H1 (cell line): ENCODE results near the gene LGALS1. TPM values are rescaled to one million over a fixed set of nuclear protein-coding genes. Genes with fewer than 3 reads are reported as not detected.

Experiments
- CTCF ChIA-PET: fragments of 300-600 bp; sonication (Branson Sonifier 250); formaldehyde crosslinking; loops from one replicate; lab custom pipeline; 2021; ENCODE audit not compliant: partially characterized antibody; lab: Charles Lee
- POLR2A ChIA-PET: fragments of 300-600 bp; sonication (Branson Sonifier 250); formaldehyde crosslinking; loops from one replicate; lab custom pipeline; 2021; ENCODE audit warnings: inconsistent platforms; ENCODE audit not compliant: partially characterized antibody; lab: Charles Lee
- DNase-seq, 2 experiments: peaks; one replicate each; pipeline versions ENCODE4 v3.0.0 to v3.0.0-alpha.2; 2010 to 2022; ENCODE audit warnings: low spot score in 2 of 2, low read depth in 1 of 2, mixed read lengths in 1 of 2
- FAIRE-seq: peaks from 2 replicates; lab custom pipeline; 2011; peaks lifted over from hg19 to GRCh38; lab: Jason Lieb, UNC
- H2AFZ ChIP-seq: 2 replicates; pipeline ENCODE4 v1.8.1; 2012; ENCODE audit warnings: low read length, inconsistent platforms
- H2AK5ac ChIP-seq: 2 replicates; pipeline ENCODE4 v1.6.1; 2013; ENCODE audit warnings: low read depth, low read length
- H2BK120ac ChIP-seq: replicated peaks from 2 replicates; pipeline ENCODE3; 2013; ENCODE audit warnings: low read depth, low read length, inconsistent platforms
- H2BK12ac ChIP-seq: 2 replicates; pipeline ENCODE4 v1.6.1; 2013; ENCODE audit warnings: low read depth, low read length
- H2BK15ac ChIP-seq: 2 replicates; pipeline ENCODE4 v1.6.1; 2013; ENCODE audit warnings: low read length
- H2BK20ac ChIP-seq: 2 replicates; pipeline ENCODE4 v1.6.1; 2013; ENCODE audit warnings: low read length
- H2BK5ac ChIP-seq: 2 replicates; pipeline ENCODE4 v1.6.1; 2013; ENCODE audit warnings: low read depth, low read length
- H3K14ac ChIP-seq: 2 replicates; pipeline ENCODE4 v1.6.1; 2013; ENCODE audit warnings: inconsistent platforms; ENCODE audit not compliant: insufficient read length
- H3K18ac ChIP-seq: 2 replicates; pipeline ENCODE4 v1.6.1; 2013; ENCODE audit warnings: low read length; ENCODE audit errors: extremely low read depth
- H3K23ac ChIP-seq: 2 replicates; pipeline ENCODE4 v1.6.1; 2013; ENCODE audit warnings: inconsistent platforms; ENCODE audit not compliant: insufficient read length
- H3K23me2 ChIP-seq: 2 replicates; pipeline ENCODE4 v1.6.1; 2013; ENCODE audit warnings: low read depth, low read length
- H3K27ac ChIP-seq: 2 replicates; pipeline ENCODE4 v1.6.1; 2011; ENCODE audit warnings: low read depth, low read length, inconsistent platforms
- H3K27me3 ChIP-seq, 4 experiments: replicated peaks in 1 of 4; 1 replicate in 1 of 4; 2 replicates in 3 of 4; pipeline versions ENCODE4 v1.6.1 to v1.8.1; 2011 to 2013; ENCODE audit warnings: low read length in 3 of 4, mild to moderate bottlenecking in 3 of 4, inconsistent platforms in 2 of 4, mixed read lengths in 2 of 4, moderate library complexity in 1 of 4; ENCODE audit not compliant: control insufficient read depth in 3 of 4, insufficient read depth in 3 of 4; ENCODE audit errors: extremely low read depth in 1 of 4
- H3K36me3 ChIP-seq, 4 experiments: 2 replicates each; pipeline versions ENCODE4 v1.6.1 to v1.8.1; 2011 to 2013; ENCODE audit warnings: mild to moderate bottlenecking in 4 of 4, low read length in 3 of 4, moderate library complexity in 2 of 4, control low read depth in 1 of 4, inconsistent platforms in 1 of 4; ENCODE audit not compliant: insufficient read depth in 4 of 4, control insufficient read depth in 2 of 4
- H3K4ac ChIP-seq: replicated peaks from 2 replicates; pipeline ENCODE3; 2013; ENCODE audit warnings: low read length, low read depth, mixed read lengths, inconsistent platforms; ENCODE audit not compliant: insufficient read length
- H3K4me1 ChIP-seq, 4 experiments: replicated peaks in 1 of 4; 1 replicate in 1 of 4; 2 replicates in 3 of 4; pipeline versions ENCODE4 v1.6.1 to v1.8.1; 2011 to 2013; ENCODE audit warnings: low read length in 3 of 4, inconsistent platforms in 2 of 4, mixed read lengths in 1 of 4; ENCODE audit not compliant: insufficient read depth in 4 of 4, control insufficient read depth in 3 of 4
- H3K4me2 ChIP-seq, 2 experiments: 2 replicates each; pipeline versions ENCODE4 v1.6.1 to v1.8.1; 2011 to 2013; ENCODE audit warnings: low read depth in 2 of 2, low read length in 2 of 2, control low read depth in 1 of 2, inconsistent platforms in 1 of 2, mild to moderate bottlenecking in 1 of 2; ENCODE audit not compliant: insufficient read depth in 1 of 2
- H3K4me3 ChIP-seq, 4 experiments: fragments of 200-600, 300-600 bp in 1 of 4; sonication (generic), shearing (Covaris generic), sonication (Bioruptor Twin) in 1 of 4; 2 replicates each; pipeline versions ENCODE4 v1.5.1 to v1.8.1; 2011 to 2016; ENCODE audit warnings: low read length in 4 of 4, low read depth in 3 of 4, control low read depth in 2 of 4, inconsistent platforms in 2 of 4, mild to moderate bottlenecking in 2 of 4, mixed read lengths in 1 of 4, moderate library complexity in 1 of 4; ENCODE audit not compliant: insufficient read depth in 2 of 4; ENCODE audit errors: extremely low read depth in 1 of 4
- H3K56ac ChIP-seq: replicated peaks from 2 replicates; pipeline ENCODE3; 2013; ENCODE audit warnings: low read depth, mild to moderate bottlenecking, mixed read lengths, low read length, inconsistent platforms; ENCODE audit not compliant: insufficient read length
- H3K79me1 ChIP-seq: 2 replicates; pipeline ENCODE4 v1.6.1; 2013; ENCODE audit warnings: low read depth, low read length, control low read depth
- H3K79me2 ChIP-seq, 2 experiments: 2 replicates each; pipeline versions ENCODE4 v1.6.1 to v1.8.1; 2012 to 2013; ENCODE audit warnings: low read length in 2 of 2, mild to moderate bottlenecking in 2 of 2, inconsistent platforms in 1 of 2; ENCODE audit not compliant: insufficient read depth in 2 of 2, control insufficient read depth in 1 of 2
- H3K9ac ChIP-seq, 4 experiments: replicated peaks in 1 of 4; 1 replicate in 1 of 4; 2 replicates in 3 of 4; pipeline versions ENCODE4 v1.6.1 to v1.8.1; 2011 to 2013; ENCODE audit warnings: low read depth in 3 of 4, low read length in 3 of 4, control low read depth in 2 of 4, mild to moderate bottlenecking in 2 of 4, moderate library complexity in 2 of 4, inconsistent platforms in 1 of 4; ENCODE audit errors: extremely low read depth in 1 of 4
- H3K9me3 ChIP-seq, 2 experiments: 2 replicates each; pipeline versions ENCODE4 v1.6.1 to v1.8.1; 2012 to 2013; ENCODE audit warnings: mild to moderate bottlenecking in 2 of 2, moderate library complexity in 2 of 2, control low read depth in 1 of 2, inconsistent platforms in 1 of 2, low read depth in 1 of 2, low read length in 1 of 2, mixed read lengths in 1 of 2; ENCODE audit not compliant: insufficient read depth in 2 of 2
- H4K20me1 ChIP-seq, 2 experiments: replicated peaks in 1 of 2; 2 replicates each; pipeline versions ENCODE3 to v1.8.1; 2011 to 2013; ENCODE audit warnings: inconsistent platforms in 2 of 2, low read length in 2 of 2, mild to moderate bottlenecking in 1 of 2; ENCODE audit not compliant: insufficient read depth in 2 of 2, control insufficient read depth in 1 of 2
- H4K5ac ChIP-seq: 2 replicates; pipeline ENCODE4 v1.6.1; 2013; ENCODE audit warnings: low read length, low read depth, mixed read lengths, inconsistent platforms; ENCODE audit not compliant: insufficient read length
- H4K8ac ChIP-seq: 2 replicates; pipeline ENCODE4 v1.8.0; 2013; ENCODE audit warnings: mild to moderate bottlenecking, moderate library complexity, low read length, inconsistent platforms; ENCODE audit not compliant: insufficient read depth; ENCODE audit errors: extremely low read depth
- H4K91ac ChIP-seq: replicated peaks from 2 replicates; pipeline ENCODE3; 2013; ENCODE audit warnings: low read length, mixed read lengths, inconsistent platforms; ENCODE audit not compliant: insufficient read length
- CEBPB ChIP-seq: IDR thresholded peaks from 2 replicates; pipeline ENCODE4 v1.6.1; 2012; ENCODE audit warnings: low read depth, low read length
- EGR1 ChIP-seq: IDR thresholded peaks from 2 replicates; pipeline ENCODE4 v1.6.1; 2011; ENCODE audit warnings: low read depth, low read length, borderline replicate concordance
- JUN ChIP-seq: IDR thresholded peaks from 2 replicates; pipeline ENCODE4 v1.6.1; 2011; ENCODE audit warnings: low read depth, mild to moderate bottlenecking, improper control_type of control experiment, low read length
- KDM1A ChIP-seq: fragments of 200-600, 300-600 bp; sonication (generic); IDR thresholded peaks from 2 replicates; pipeline ENCODE4 v1.7.1; 2016; ENCODE audit warnings: mild to moderate bottlenecking, low read length, borderline replicate concordance
- POLR2A ChIP-seq, 2 experiments: IDR thresholded peaks; 1 replicate in 1 of 2; 2 replicates in 1 of 2; pipeline ENCODE4 v1.6.1; 2011; ENCODE audit warnings: low read depth in 2 of 2, low read length in 2 of 2, mild to moderate bottlenecking in 2 of 2; ENCODE audit errors: control extremely low read depth in 1 of 2
- POU5F1 ChIP-seq: IDR thresholded peaks from 2 replicates; pipeline ENCODE4 v1.6.1; 2011; ENCODE audit warnings: low read depth, mild to moderate bottlenecking, low read length, moderate library complexity
- SIX5 ChIP-seq: IDR thresholded peaks from 2 replicates; pipeline ENCODE4 v1.6.1; 2011; ENCODE audit warnings: mild to moderate bottlenecking, low read depth, low read length
- SP1 ChIP-seq: IDR thresholded peaks from 2 replicates; pipeline ENCODE4 v1.6.1; 2011; ENCODE audit warnings: low read depth, low read length
- SRF ChIP-seq: IDR thresholded peaks from 2 replicates; pipeline ENCODE4 v1.6.1; 2011; ENCODE audit warnings: mild to moderate bottlenecking, low read depth, low read length, moderate library complexity
- ZNF274 ChIP-seq: IDR thresholded peaks from 2 replicates; pipeline ENCODE4 v1.7.0; 2012; ENCODE audit warnings: low read length, borderline replicate concordance; ENCODE audit errors: extremely low read depth
- WGBS, 2 experiments: shearing (Covaris generic) in 1 of 2; methylation state at CpG; one replicate each; pipeline versions ENCODE4 v1.1.6 to v1.1.7; 2013 to 2015; ENCODE audit warnings: low lambda C conversion rate in 2 of 2, mixed read lengths in 2 of 2, inconsistent platforms in 1 of 2, low coverage in 1 of 2, missing lambda C conversion rate in 1 of 2; ENCODE audit not compliant: insufficient replicate concordance in 2 of 2, insufficient coverage in 1 of 2, insufficient read length in 1 of 2; ENCODE audit errors: extremely low coverage in 1 of 2, missing lambda C conversion rate in 1 of 2; 5-methylcytosine and 5-hydroxymethylcytosine counted together
- polyA plus RNA-seq, 7 experiments: library from polyadenylated mRNA; depleted of rRNA in 3 of 7; stranded (reverse) in 5 of 7; unstranded in 2 of 7; fragments of >200 nt in 5 of 7; fragments of 200-250 nt in 2 of 7; gene quantifications; 1 replicate in 5 of 7; 2 replicates in 1 of 7; 4 replicates in 1 of 7; pipeline versions ENCODE4 v1.2.1 to v1.2.3, GENCODE V29; 2011 to 2013; ENCODE audit warnings: missing spikeins in 2 of 7, mixed read lengths in 2 of 7
- total RNA-seq: library from RNA; stranded (reverse); fragmentation: NEBNext Ultra II Directional; extraction: Animal tissue kit (Norgen Biotek cat#: 25700); gene quantifications from 2 replicates; pipeline ENCODE4 v1.2.1, GENCODE V29; 2021

The LGALS1 gene
- total and polyA plus RNA-seq, 2 of the 8 experiments (the other 6 are each of a cell fraction or from before 2014, with no cell fraction given) = 12.0 to 92.4 TPM

- Histone ChIP-seq H3K4me3 (no peak overlapping the region), H3K14ac (no peak overlapping the region), H3K9me3 (no peaks in the 10 kb centered on the region), H3K23me2 (no peaks in the 10 kb centered on the region), H3K18ac (no peak overlapping the region), H3K4ac (no peak overlapping the region), H3K36me3 (no peaks in the 10 kb centered on the region; a peak in 2 of 8 replicates), H3K79me1 (no peaks in the 10 kb centered on the region), H3K79me2 (no peaks in the 10 kb centered on the region), H2AK5ac (no peak overlapping the region), H3K23ac (no peak overlapping the region), H2BK12ac (no peak overlapping the region), H2BK20ac (no peak overlapping the region), H3K4me2 (no peak overlapping the region), H2BK15ac (no peak overlapping the region), H4K8ac (no peak overlapping the region), H2AFZ (no peak overlapping the region), H3K27ac (no peak overlapping the region), H3K9ac (no peak overlapping the region), H2BK120ac (no peak overlapping the region), H3K56ac (no peak overlapping the region), H3K27me3 (no peaks in the 10 kb centered on the region), H4K5ac (no peak overlapping the region)
- POLR2A ChIA-PET = interaction anchor here (0.8 to 5.4 kb wide), 7 partner anchors 7 to 51 kb away, joined by 3 to 32 read pairs (median 7); partner anchors contain the start of gene GGA1
- no peak for DNase-seq
- CTCF ChIA-PET = interaction anchor here (1.0 to 11.1 kb wide), 7 partner anchors 8 to 762 kb away, joined by 4 to 140 read pairs (median 6); partner anchors contain the start of genes GGA1 and SH3BP1
- TF ChIP-seq SIX5 (no peak), POLR2A (IDR thresholded peaks at IDR 0.05; ENCODE audit: control extremely low read depth in 1 of 2, low read depth in 2 of 2, low read length in 2 of 2) (no peak), JUN (no peak), KDM1A (no peak), CEBPB (no peak), EGR1 (no peak), SP1 (no peak), SRF (no peak), ZNF274 (no peak), POU5F1 (no peak)
- TF ChIP-seq, all 59 proteins: peak for 0
- no peak overlapping the region for H4K91ac ChIP-seq
- FAIRE-seq = no peak
- H4K20me1 ChIP-seq = peaks cover 0 to 2% of the 10 kb centered on the region in 2 experiments
- H3K4me1 ChIP-seq = peaks cover 5 to 21% (median 16%) of the 10 kb centered on the region in 4 experiments
- H2BK5ac ChIP-seq = no peak overlapping the region
- 90% methylated on average over 9 of the region's 9 CpGs; no CpG with 5 or more reads in 1 of the 2 experiments for WGBS, 2 experiments
These were observed 44.5 kb upstream of the LGALS1 start for GRCh38 chr22:37630839-37631435.
